SK-N-SH (cell line): ENCODE results near the gene MYOG.

Experiments
- CTCF ChIP-seq: fragments of 200-600 bp; sonication (generic); IDR thresholded peaks from 2 replicates; pipeline ENCODE4 v1.6.1; 2017; ENCODE audit warnings: antibody characterized with exemption, mild to moderate bottlenecking, moderate library complexity
- EP300 ChIP-seq, 2 experiments: IDR thresholded peaks; 2 replicates each; pipeline versions ENCODE4 v1.4.0 to v1.6.1; 2012; ENCODE audit warnings: borderline replicate concordance in 1 of 2, low read depth in 1 of 2, low read length in 1 of 2
- EZH2phosphoT487 ChIP-seq: fragments of 200-600 bp; sonication (generic); IDR thresholded peaks from 2 replicates; pipeline ENCODE4 v1.6.1; 2017; ENCODE audit warnings: low read depth, mixed run types, mild to moderate bottlenecking, antibody characterized with exemption, moderate library complexity, borderline replicate concordance
- FOXM1 ChIP-seq: IDR thresholded peaks from 2 replicates; pipeline ENCODE4 v1.4.0; 2012; ENCODE audit warnings: low read depth, mild to moderate bottlenecking
- NFIC ChIP-seq: IDR thresholded peaks from 2 replicates; pipeline ENCODE4 v1.4.0; 2012; ENCODE audit warnings: borderline replicate concordance
- NRF1 ChIP-seq: IDR thresholded peaks from 2 replicates; pipeline ENCODE4 v1.6.1; 2012; ENCODE audit warnings: low read depth, mild to moderate bottlenecking, low read length
- PBX3 ChIP-seq: IDR thresholded peaks from 2 replicates; pipeline ENCODE4; 2012
- POLR2AphosphoS5 ChIP-seq: IDR thresholded peaks from 2 replicates; pipeline ENCODE4 v1.6.1; 2012; ENCODE audit warnings: low read depth, low read length
- RAD21 ChIP-seq: IDR thresholded peaks from 2 replicates; pipeline ENCODE4 v1.6.1; 2012; ENCODE audit warnings: mild to moderate bottlenecking, low read length
- RCOR1 ChIP-seq: fragments of 150-350 bp; IDR thresholded peaks from 2 replicates; pipeline ENCODE4 v1.6.1; 2017; ENCODE audit warnings: antibody characterized with exemption, low read length
- REST ChIP-seq: IDR thresholded peaks from 2 replicates; pipeline ENCODE4 v1.6.1; 2012; ENCODE audit warnings: mild to moderate bottlenecking, low read depth, low read length, moderate library complexity
- SIN3A ChIP-seq: IDR thresholded peaks from 2 replicates; pipeline ENCODE4 v1.6.1; 2012; ENCODE audit warnings: low read depth, mild to moderate bottlenecking, low read length, moderate library complexity, borderline replicate concordance
- TEAD4 ChIP-seq: IDR thresholded peaks from 2 replicates; pipeline ENCODE4 v1.4.0; 2012; ENCODE audit warnings: mild to moderate bottlenecking, borderline replicate concordance; ENCODE audit not compliant: insufficient read depth

- TF ChIP-seq FOXM1 (no peak), POLR2AphosphoS5 (no peak), NFIC (no peak), RAD21 (no peak), CTCF (no peak), TEAD4 (no peak), PBX3 (no peak), REST (no peak), RCOR1 (no peak), EP300 (IDR thresholded peaks at IDR 0.05; ENCODE audit: borderline replicate concordance in 1 of 2, low read depth in 1 of 2, low read length in 1 of 2) (no peak), SIN3A (no peak), EZH2phosphoT487 (no peak), NRF1 (no peak)
These were observed 27.5 kb upstream of the MYOG start for GRCh38 chr1:203113308-203113707.
